CD4-positive, alpha-beta T cell treated with Interleukin-15 for 1 hour (primary cell): Measurements from ENCODE around the gene PTPN5.

Experiments used
- DNase-seq: peaks from one replicate; pipeline ENCODE4 v3.0.0-alpha.2; 2020

PTPN5 gene

DNA sequence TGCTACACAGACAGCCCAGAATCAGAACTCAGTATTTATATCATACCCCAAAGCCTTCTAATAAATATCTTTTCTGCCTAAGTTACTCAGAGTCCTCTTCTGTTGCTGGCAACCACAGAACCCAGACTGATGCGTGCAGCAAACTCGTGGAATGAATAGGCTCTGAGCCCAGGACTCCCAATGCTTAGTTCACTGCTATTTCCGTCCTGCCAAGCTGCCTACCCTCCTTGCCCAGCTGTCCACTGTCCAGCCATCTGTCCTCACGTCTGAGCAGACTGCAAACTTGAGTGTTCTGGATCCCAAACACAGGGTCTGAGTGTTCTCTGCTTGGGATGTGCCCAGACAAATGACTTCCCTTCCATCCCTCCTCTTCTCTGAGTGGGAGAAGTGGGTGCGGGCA, 19.4 kb downstream of the PTPN5 start:
- DNase-seq = no peak

DNA sequence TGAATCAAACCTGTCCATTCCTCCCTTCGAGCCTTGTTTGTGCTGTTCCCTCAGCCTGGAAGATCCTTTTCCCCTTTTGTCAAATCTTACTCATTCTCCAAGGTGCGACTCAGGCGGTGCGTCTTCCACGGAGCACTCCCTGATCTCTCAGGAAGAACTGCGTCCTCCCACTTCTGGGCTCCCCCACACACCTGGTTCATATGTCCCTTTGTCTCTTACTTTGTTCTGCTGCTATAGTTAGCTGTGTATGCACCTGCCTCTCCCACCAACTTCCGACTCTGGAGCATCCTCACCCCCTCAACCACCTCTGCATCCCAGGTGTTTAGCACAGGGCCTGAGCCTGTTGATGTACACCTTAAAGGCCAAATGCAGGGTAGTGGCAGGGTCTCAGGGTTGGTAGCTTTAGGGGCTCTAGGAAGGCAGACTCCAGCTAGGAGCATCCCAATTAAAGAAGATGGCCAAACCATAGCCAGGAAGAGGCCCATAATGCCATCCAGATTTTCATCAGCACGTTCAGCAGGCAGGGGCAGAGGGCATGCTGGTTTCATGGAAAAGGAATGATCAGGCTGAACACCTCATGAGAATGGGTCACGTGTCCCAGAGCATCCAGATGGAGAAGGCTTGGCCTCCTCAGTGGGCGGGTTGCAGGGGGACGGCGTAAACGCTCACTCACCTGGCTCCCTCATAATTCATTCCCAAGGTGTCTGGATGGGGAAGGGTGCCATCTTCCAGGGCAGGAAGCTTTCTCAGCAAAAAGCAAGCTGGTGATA, 20.1 kb downstream of the PTPN5 start:
- DNase-seq = no peak

GRCh38 chr11:18770479-18771125, 21.0 kb downstream of the PTPN5 start:
- DNase-seq = no peak

DNA sequence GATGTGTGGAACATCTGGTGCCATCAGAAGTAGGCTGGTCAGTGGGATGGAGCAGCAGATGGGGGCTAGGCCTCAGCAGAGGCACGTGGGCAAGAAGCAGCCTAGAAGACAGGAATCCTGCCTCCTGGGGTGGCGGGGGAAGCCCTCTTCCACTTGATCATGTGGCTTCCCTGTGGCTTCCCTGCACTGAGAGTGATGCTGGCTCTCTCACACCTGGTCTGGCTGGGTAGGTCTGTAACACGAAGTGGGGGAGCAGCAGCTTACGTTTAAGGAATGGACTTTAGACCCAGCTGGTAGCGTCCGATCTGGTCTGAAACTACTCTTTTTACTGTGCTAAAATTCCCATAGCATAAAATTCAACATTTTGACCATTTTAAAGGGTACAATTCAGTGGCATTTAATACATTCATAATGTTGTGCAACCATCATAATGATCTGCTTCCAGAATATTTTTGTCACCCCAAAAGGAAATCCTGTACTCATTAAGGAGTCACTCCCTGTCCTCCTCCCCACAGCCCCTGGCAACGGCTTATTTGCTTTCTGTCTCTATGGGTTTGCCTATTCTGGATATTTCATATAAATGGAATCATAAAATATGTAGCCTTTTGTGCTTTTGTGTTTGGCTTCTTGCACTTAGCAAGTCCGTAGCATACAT, 21.7 kb downstream of the PTPN5 start:
- no peak for DNase-seq

- no peak for DNase-seq
Measured at GRCh38 chr11:18768978-18769377, 22.6 kb downstream of the PTPN5 start.

- DNase-seq = no peak
Measured at GRCh38 chr11:18768472-18768901, 23.1 kb downstream of the PTPN5 start.

- DNase-seq = no peak
Measured at GRCh38 chr11:18766015-18766414, 25.6 kb downstream of the PTPN5 start.

DNA sequence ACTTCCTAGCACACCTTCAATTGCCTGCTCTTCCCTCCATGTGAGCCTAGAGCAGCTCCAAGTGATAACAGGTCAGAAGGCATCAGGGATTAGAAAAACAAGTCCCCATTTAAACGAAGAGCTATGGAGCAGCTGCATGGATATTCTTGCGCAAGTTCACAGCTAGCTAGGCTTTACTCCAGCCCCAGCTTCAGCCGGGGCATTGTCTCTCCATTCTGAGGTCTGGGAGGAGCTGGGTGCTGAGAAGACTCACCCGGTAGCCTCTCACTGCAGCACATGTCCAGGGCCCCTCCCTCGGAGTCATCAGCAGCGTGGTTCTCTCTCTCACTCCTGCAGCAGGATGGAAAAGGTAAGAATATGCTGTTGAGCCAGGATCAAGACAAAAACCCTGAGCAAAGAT, 26.0 kb downstream of the PTPN5 start:
- DNase-seq = no peak

GRCh38 chr11:18761741-18762140, 29.9 kb downstream of the PTPN5 start:
- DNase-seq = no peak

GRCh38 chr11:18761144-18761543, 30.5 kb downstream of the PTPN5 start:
- DNase-seq = no peak

DNA sequence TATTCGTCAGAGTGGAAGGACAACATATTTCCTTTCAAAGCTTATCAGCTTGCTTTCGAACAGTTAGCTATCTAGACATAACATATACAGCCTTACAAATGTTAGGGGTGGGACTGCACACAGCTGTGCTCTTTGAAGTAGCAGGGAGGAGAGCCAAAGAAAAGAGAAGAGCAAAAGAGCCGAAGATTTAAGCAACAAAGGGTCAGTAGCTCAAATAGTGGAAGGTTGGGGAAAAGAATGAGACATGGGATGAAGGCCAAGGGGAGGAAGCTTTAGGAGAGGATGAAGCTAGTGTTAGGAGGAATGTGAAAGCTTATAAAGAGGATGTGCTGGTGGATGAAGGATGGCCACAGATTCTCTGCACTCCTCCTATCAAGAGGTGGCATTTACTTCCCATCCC, 33.8 kb downstream of the PTPN5 start:
- no peak for DNase-seq

- no peak for DNase-seq
Measured at GRCh38 chr11:18756889-18757288, 34.7 kb downstream of the PTPN5 start.

DNA sequence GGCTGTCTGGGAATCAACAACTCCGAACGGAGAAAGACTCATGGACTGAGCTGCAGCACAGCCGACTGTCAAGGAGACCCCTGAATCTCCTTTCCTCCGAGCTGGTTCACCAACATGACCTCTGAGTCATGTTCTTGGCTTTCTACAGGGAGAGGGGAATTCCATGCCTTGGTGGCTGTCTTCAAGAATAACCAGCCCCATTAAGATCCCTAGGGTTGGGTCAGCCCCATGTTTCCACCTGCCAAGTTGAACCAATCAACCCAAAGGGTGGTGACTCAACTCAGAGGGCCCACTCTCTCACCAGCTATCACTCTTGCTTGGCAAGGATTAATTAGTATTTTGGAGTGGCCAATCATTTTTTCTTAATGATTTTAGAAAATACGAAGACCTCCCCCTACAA, 37.3 kb downstream of the PTPN5 start:
- no peak for DNase-seq

GRCh38 chr11:18752502-18752901, 39.1 kb downstream of the PTPN5 start:
- no peak for DNase-seq

DNA sequence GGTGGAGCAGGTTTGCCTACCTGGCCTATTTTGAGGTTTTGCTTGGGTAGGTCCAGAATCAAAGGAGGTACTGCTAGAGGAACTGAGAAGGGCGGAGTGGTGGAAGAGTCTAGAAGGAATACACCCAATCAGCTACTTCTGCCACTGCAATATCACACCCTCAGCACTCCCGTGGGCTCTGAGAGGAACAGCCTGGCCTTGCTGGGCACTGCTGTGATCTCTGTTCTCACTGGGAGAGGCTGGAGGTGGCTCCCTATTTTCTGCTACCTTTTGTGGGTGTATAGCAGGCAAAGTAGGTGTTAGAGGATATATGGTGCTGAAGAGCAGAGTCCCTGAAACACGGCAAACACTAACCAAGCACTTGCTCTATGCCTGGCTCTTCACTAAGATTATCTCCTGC, 40.7 kb downstream of the PTPN5 start:
- no peak for DNase-seq

- no peak for DNase-seq
Measured at GRCh38 chr11:18749681-18750319, 41.8 kb downstream of the PTPN5 start.

DNA sequence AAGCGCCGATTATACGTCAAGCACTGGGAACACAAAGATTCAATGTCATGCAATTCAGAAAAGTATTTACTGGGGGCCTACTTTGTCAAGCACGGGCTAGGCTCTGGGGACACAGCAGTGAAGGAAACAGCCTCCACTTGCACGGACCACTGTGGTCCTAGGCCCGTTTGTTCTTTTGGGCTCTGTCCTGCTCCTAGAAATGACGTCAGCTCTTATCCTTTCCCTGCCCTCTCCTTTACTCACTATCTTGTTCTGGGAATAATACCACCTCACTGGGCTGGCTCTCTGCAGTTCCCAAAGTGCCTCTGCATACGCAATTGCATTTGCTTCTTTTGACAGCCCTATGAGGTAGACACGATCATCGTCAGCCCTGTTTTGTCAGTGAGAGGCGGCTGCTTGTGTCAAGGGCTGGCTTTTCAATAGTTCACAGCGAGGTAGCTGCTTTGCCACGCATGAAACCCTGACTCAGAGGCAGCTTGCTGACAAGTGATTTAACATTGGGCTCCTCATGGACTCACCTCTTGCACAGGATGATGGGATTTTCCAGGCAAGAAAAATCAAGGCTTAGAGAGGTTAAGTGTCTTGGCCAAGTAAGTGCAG, 42.7 kb downstream of the PTPN5 start:
- DNase-seq = no peak

DNA sequence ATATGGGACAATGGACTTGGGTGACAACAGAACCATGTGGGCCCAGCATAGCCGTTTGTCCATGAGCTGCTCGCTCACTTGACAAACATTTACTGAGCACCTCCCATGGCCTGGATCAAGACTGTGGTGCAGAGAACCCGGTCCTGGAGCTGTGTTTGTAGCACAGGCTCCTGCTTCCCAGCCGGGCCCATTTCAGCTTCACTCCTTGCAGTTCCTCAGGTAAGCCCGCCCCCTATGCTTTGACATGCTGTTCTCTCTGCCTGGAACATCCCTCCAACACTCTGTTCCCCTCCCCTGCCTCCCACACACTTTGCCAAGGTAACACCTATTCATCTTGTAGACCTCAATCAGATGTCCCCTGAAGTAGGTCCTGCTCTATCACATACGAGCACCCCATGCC, 46.3 kb downstream of the PTPN5 start:
- no peak for DNase-seq

- no peak for DNase-seq
Measured at GRCh38 chr11:18743900-18744514, 47.6 kb downstream of the PTPN5 start.

DNA sequence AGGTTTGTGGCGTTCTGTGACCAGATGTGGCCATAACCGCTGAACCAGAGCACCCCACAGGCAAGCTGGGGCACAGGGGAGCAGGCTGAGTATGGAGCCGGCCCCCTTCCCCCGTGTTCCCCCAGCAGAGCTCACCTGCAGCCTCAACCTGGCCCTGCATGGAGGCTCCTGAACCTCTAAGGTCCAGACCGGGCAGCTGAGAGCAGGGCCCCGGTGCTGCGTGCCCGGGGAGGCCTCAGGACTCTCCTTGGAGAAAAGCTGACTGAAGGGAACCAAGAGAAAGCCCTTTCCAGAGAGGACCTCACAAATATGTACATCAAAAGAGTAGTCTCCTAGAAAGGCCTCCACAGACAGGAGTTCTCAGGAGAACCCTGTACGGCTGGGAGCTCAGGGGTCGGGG, 48.2 kb downstream of the PTPN5 start:
- DNase-seq = no peak

- DNase-seq = no peak
Measured at GRCh38 chr11:18741783-18742182, 49.8 kb downstream of the PTPN5 start.

GRCh38 chr11:18739685-18740084, 51.9 kb downstream of the PTPN5 start:
- no peak for DNase-seq

GRCh38 chr11:18737642-18738041, 54.0 kb downstream of the PTPN5 start:
- DNase-seq = no peak
